H1 (cell line): ENCODE measurements around the gene AHRR. TPM values are rescaled to one million over a fixed set of nuclear protein-coding genes. Genes with fewer than 3 reads are reported as not detected.
A peak's percentile ranks its signal among the peaks of the same experiment; 100 is the strongest.

Experiments
- CTCF ChIA-PET: fragments of 300-600 bp; sonication (Branson Sonifier 250); formaldehyde crosslinking; loops from one replicate; lab custom pipeline; 2021; ENCODE audit not compliant: partially characterized antibody; lab: Charles Lee
- POLR2A ChIA-PET: fragments of 300-600 bp; sonication (Branson Sonifier 250); formaldehyde crosslinking; loops from one replicate; lab custom pipeline; 2021; ENCODE audit warnings: inconsistent platforms; ENCODE audit not compliant: partially characterized antibody; lab: Charles Lee
- DNase-seq, 2 experiments: peaks; one replicate each; pipeline versions ENCODE4 v3.0.0 to v3.0.0-alpha.2; 2010 to 2022; ENCODE audit warnings: low spot score in 2 of 2, low read depth in 1 of 2, mixed read lengths in 1 of 2
- FAIRE-seq: peaks from 2 replicates; lab custom pipeline; 2011; peaks lifted over from hg19 to GRCh38; lab: Jason Lieb, UNC
- H2AFZ ChIP-seq: 2 replicates; pipeline ENCODE4 v1.8.1; 2012; ENCODE audit warnings: low read length, inconsistent platforms
- H2AK5ac ChIP-seq: 2 replicates; pipeline ENCODE4 v1.6.1; 2013; ENCODE audit warnings: low read depth, low read length
- H2BK120ac ChIP-seq: replicated peaks from 2 replicates; pipeline ENCODE3; 2013; ENCODE audit warnings: low read depth, low read length, inconsistent platforms
- H2BK12ac ChIP-seq: 2 replicates; pipeline ENCODE4 v1.6.1; 2013; ENCODE audit warnings: low read depth, low read length
- H2BK15ac ChIP-seq: 2 replicates; pipeline ENCODE4 v1.6.1; 2013; ENCODE audit warnings: low read length
- H2BK20ac ChIP-seq: 2 replicates; pipeline ENCODE4 v1.6.1; 2013; ENCODE audit warnings: low read length
- H2BK5ac ChIP-seq: 2 replicates; pipeline ENCODE4 v1.6.1; 2013; ENCODE audit warnings: low read depth, low read length
- H3K14ac ChIP-seq: 2 replicates; pipeline ENCODE4 v1.6.1; 2013; ENCODE audit warnings: inconsistent platforms; ENCODE audit not compliant: insufficient read length
- H3K18ac ChIP-seq: 2 replicates; pipeline ENCODE4 v1.6.1; 2013; ENCODE audit warnings: low read length; ENCODE audit errors: extremely low read depth
- H3K23ac ChIP-seq: 2 replicates; pipeline ENCODE4 v1.6.1; 2013; ENCODE audit warnings: inconsistent platforms; ENCODE audit not compliant: insufficient read length
- H3K23me2 ChIP-seq: 2 replicates; pipeline ENCODE4 v1.6.1; 2013; ENCODE audit warnings: low read depth, low read length
- H3K27ac ChIP-seq: 2 replicates; pipeline ENCODE4 v1.6.1; 2011; ENCODE audit warnings: low read depth, low read length, inconsistent platforms
- H3K27me3 ChIP-seq, 4 experiments: replicated peaks in 1 of 4; 1 replicate in 1 of 4; 2 replicates in 3 of 4; pipeline versions ENCODE4 v1.6.1 to v1.8.1; 2011 to 2013; ENCODE audit warnings: low read length in 3 of 4, mild to moderate bottlenecking in 3 of 4, inconsistent platforms in 2 of 4, mixed read lengths in 2 of 4, moderate library complexity in 1 of 4; ENCODE audit not compliant: control insufficient read depth in 3 of 4, insufficient read depth in 3 of 4; ENCODE audit errors: extremely low read depth in 1 of 4
- H3K36me3 ChIP-seq, 4 experiments: 2 replicates each; pipeline versions ENCODE4 v1.6.1 to v1.8.1; 2011 to 2013; ENCODE audit warnings: mild to moderate bottlenecking in 4 of 4, low read length in 3 of 4, moderate library complexity in 2 of 4, control low read depth in 1 of 4, inconsistent platforms in 1 of 4; ENCODE audit not compliant: insufficient read depth in 4 of 4, control insufficient read depth in 2 of 4
- H3K4ac ChIP-seq: replicated peaks from 2 replicates; pipeline ENCODE3; 2013; ENCODE audit warnings: low read length, low read depth, mixed read lengths, inconsistent platforms; ENCODE audit not compliant: insufficient read length
- H3K4me1 ChIP-seq, 4 experiments: replicated peaks in 1 of 4; 1 replicate in 1 of 4; 2 replicates in 3 of 4; pipeline versions ENCODE4 v1.6.1 to v1.8.1; 2011 to 2013; ENCODE audit warnings: low read length in 3 of 4, inconsistent platforms in 2 of 4, mixed read lengths in 1 of 4; ENCODE audit not compliant: insufficient read depth in 4 of 4, control insufficient read depth in 3 of 4
- H3K4me2 ChIP-seq, 2 experiments: 2 replicates each; pipeline versions ENCODE4 v1.6.1 to v1.8.1; 2011 to 2013; ENCODE audit warnings: low read depth in 2 of 2, low read length in 2 of 2, control low read depth in 1 of 2, inconsistent platforms in 1 of 2, mild to moderate bottlenecking in 1 of 2; ENCODE audit not compliant: insufficient read depth in 1 of 2
- H3K4me3 ChIP-seq, 4 experiments: fragments of 200-600, 300-600 bp in 1 of 4; sonication (generic), shearing (Covaris generic), sonication (Bioruptor Twin) in 1 of 4; 2 replicates each; pipeline versions ENCODE4 v1.5.1 to v1.8.1; 2011 to 2016; ENCODE audit warnings: low read length in 4 of 4, low read depth in 3 of 4, control low read depth in 2 of 4, inconsistent platforms in 2 of 4, mild to moderate bottlenecking in 2 of 4, mixed read lengths in 1 of 4, moderate library complexity in 1 of 4; ENCODE audit not compliant: insufficient read depth in 2 of 4; ENCODE audit errors: extremely low read depth in 1 of 4
- H3K56ac ChIP-seq: replicated peaks from 2 replicates; pipeline ENCODE3; 2013; ENCODE audit warnings: low read depth, mild to moderate bottlenecking, mixed read lengths, low read length, inconsistent platforms; ENCODE audit not compliant: insufficient read length
- H3K79me1 ChIP-seq: 2 replicates; pipeline ENCODE4 v1.6.1; 2013; ENCODE audit warnings: low read depth, low read length, control low read depth
- H3K79me2 ChIP-seq, 2 experiments: 2 replicates each; pipeline versions ENCODE4 v1.6.1 to v1.8.1; 2012 to 2013; ENCODE audit warnings: low read length in 2 of 2, mild to moderate bottlenecking in 2 of 2, inconsistent platforms in 1 of 2; ENCODE audit not compliant: insufficient read depth in 2 of 2, control insufficient read depth in 1 of 2
- H3K9ac ChIP-seq, 4 experiments: replicated peaks in 1 of 4; 1 replicate in 1 of 4; 2 replicates in 3 of 4; pipeline versions ENCODE4 v1.6.1 to v1.8.1; 2011 to 2013; ENCODE audit warnings: low read depth in 3 of 4, low read length in 3 of 4, control low read depth in 2 of 4, mild to moderate bottlenecking in 2 of 4, moderate library complexity in 2 of 4, inconsistent platforms in 1 of 4; ENCODE audit errors: extremely low read depth in 1 of 4
- H3K9me3 ChIP-seq, 2 experiments: 2 replicates each; pipeline versions ENCODE4 v1.6.1 to v1.8.1; 2012 to 2013; ENCODE audit warnings: mild to moderate bottlenecking in 2 of 2, moderate library complexity in 2 of 2, control low read depth in 1 of 2, inconsistent platforms in 1 of 2, low read depth in 1 of 2, low read length in 1 of 2, mixed read lengths in 1 of 2; ENCODE audit not compliant: insufficient read depth in 2 of 2
- H4K20me1 ChIP-seq, 2 experiments: replicated peaks in 1 of 2; 2 replicates each; pipeline versions ENCODE3 to v1.8.1; 2011 to 2013; ENCODE audit warnings: inconsistent platforms in 2 of 2, low read length in 2 of 2, mild to moderate bottlenecking in 1 of 2; ENCODE audit not compliant: insufficient read depth in 2 of 2, control insufficient read depth in 1 of 2
- H4K5ac ChIP-seq: 2 replicates; pipeline ENCODE4 v1.6.1; 2013; ENCODE audit warnings: low read length, low read depth, mixed read lengths, inconsistent platforms; ENCODE audit not compliant: insufficient read length
- H4K8ac ChIP-seq: 2 replicates; pipeline ENCODE4 v1.8.0; 2013; ENCODE audit warnings: mild to moderate bottlenecking, moderate library complexity, low read length, inconsistent platforms; ENCODE audit not compliant: insufficient read depth; ENCODE audit errors: extremely low read depth
- H4K91ac ChIP-seq: replicated peaks from 2 replicates; pipeline ENCODE3; 2013; ENCODE audit warnings: low read length, mixed read lengths, inconsistent platforms; ENCODE audit not compliant: insufficient read length
- NRF1 ChIP-seq: IDR thresholded peaks from 2 replicates; pipeline ENCODE4 v1.6.1; 2011; ENCODE audit warnings: mild to moderate bottlenecking, low read depth, low read length, improper control_type of control experiment
- RBBP5 ChIP-seq: IDR thresholded peaks from 2 replicates; pipeline ENCODE4 v1.7.1; 2012; ENCODE audit warnings: low read depth, mild to moderate bottlenecking, inconsistent platforms, low read length, moderate library complexity, borderline replicate concordance
- RFX5 ChIP-seq: IDR thresholded peaks from 2 replicates; pipeline ENCODE4 v1.6.1; 2011; ENCODE audit warnings: low read depth, low read length, improper control_type of control experiment, borderline replicate concordance
- SIRT6 ChIP-seq: IDR thresholded peaks from one replicate; pipeline ENCODE4 v1.7.1; 2012; ENCODE audit warnings: low read length, inconsistent platforms
- SP1 ChIP-seq: IDR thresholded peaks from 2 replicates; pipeline ENCODE4 v1.6.1; 2011; ENCODE audit warnings: low read depth, low read length
- WGBS, 2 experiments: shearing (Covaris generic) in 1 of 2; methylation state at CpG; one replicate each; pipeline versions ENCODE4 v1.1.6 to v1.1.7; 2013 to 2015; ENCODE audit warnings: low lambda C conversion rate in 2 of 2, mixed read lengths in 2 of 2, inconsistent platforms in 1 of 2, low coverage in 1 of 2, missing lambda C conversion rate in 1 of 2; ENCODE audit not compliant: insufficient replicate concordance in 2 of 2, insufficient coverage in 1 of 2, insufficient read length in 1 of 2; ENCODE audit errors: extremely low coverage in 1 of 2, missing lambda C conversion rate in 1 of 2; 5-methylcytosine and 5-hydroxymethylcytosine counted together
- polyA plus RNA-seq, 7 experiments: library from polyadenylated mRNA; depleted of rRNA in 3 of 7; stranded (reverse) in 5 of 7; unstranded in 2 of 7; fragments of >200 nt in 5 of 7; fragments of 200-250 nt in 2 of 7; gene quantifications; 1 replicate in 5 of 7; 2 replicates in 1 of 7; 4 replicates in 1 of 7; pipeline versions ENCODE4 v1.2.1 to v1.2.3, GENCODE V29; 2011 to 2013; ENCODE audit warnings: missing spikeins in 2 of 7, mixed read lengths in 2 of 7
- total RNA-seq: library from RNA; stranded (reverse); fragmentation: NEBNext Ultra II Directional; extraction: Animal tissue kit (Norgen Biotek cat#: 25700); gene quantifications from 2 replicates; pipeline ENCODE4 v1.2.1, GENCODE V29; 2021

AHRR gene
- total and polyA plus RNA-seq, 2 of the 8 experiments (the other 6 are each of a cell fraction or from before 2014, with no cell fraction given), result 0.41 to 0.80 TPM

GRCh38 chr5:377326-377981, 55.9 kb downstream of the AHRR start:
- no peak overlapping the region for H2BK12ac ChIP-seq
- no peak overlapping the region for H2BK15ac ChIP-seq
- H4K91ac ChIP-seq, result no peak overlapping the region
- no peaks in the 10 kb centered on the region for H3K9me3 ChIP-seq
- H2BK20ac ChIP-seq, result no peak overlapping the region
- no peak overlapping the region for H4K8ac ChIP-seq
- H3K79me1 ChIP-seq, result no peaks in the 10 kb centered on the region
- ChIA-PET POLR2A (interaction anchor here (0.8 kb wide), 1 partner anchor 17 kb away, joined by 3 read pairs; no protein-coding TSS in a partner anchor), CTCF (interaction anchor here (1.0 to 3.1 kb wide), 5 partner anchors 30 to 59 kb away, joined by 3 to 8 read pairs (median 4); no protein-coding TSS in a partner anchor)
- FAIRE-seq (no peak), DNase-seq (peak in 1 of 2 experiments; percentile 35)
- H2AFZ ChIP-seq, result no peak overlapping the region
- H3K23me2 ChIP-seq, result peaks cover 3% of the 10 kb centered on the region; the same call in 1 of the 2 replicates
- H4K20me1 ChIP-seq, result no peaks in the 10 kb centered on the region
- H2AK5ac ChIP-seq, result no peak overlapping the region
- H3K14ac ChIP-seq, result no peak overlapping the region
- no peak overlapping the region for H3K4ac ChIP-seq
- peaks cover 0 to 16% (median 15%) of the 10 kb centered on the region in 4 experiments; a peak in 6 of 7 replicates for H3K27me3 ChIP-seq
- H3K4me1 ChIP-seq, result peaks cover 0 to 10% (median 5%) of the 10 kb centered on the region in 4 experiments; a peak in 5 of 7 replicates
- no peak overlapping the region for H3K4me2 ChIP-seq
- no peak overlapping the region for H4K5ac ChIP-seq
- H3K56ac ChIP-seq, result no peak overlapping the region
- H3K79me2 ChIP-seq, result no peaks in the 10 kb centered on the region
- TF ChIP-seq SIRT6 (no peak), RBBP5 (no peak), SP1 (no peak), NRF1 (no peak), RFX5 (no peak)
- no peaks in the 10 kb centered on the region for H3K36me3 ChIP-seq
- H2BK5ac ChIP-seq, result no peak overlapping the region
- H2BK120ac ChIP-seq, result no peak overlapping the region
- H3K9ac ChIP-seq, result no peak overlapping the region
- no peak overlapping the region for H3K18ac ChIP-seq
- H3K27ac ChIP-seq, result no peak overlapping the region
- H3K23ac ChIP-seq, result no peak overlapping the region
- 87% methylated on average over 10 of the region's 10 CpGs; no CpG with 5 or more reads in 1 of the 2 experiments for WGBS, 2 experiments
- H3K4me3 ChIP-seq, result no peak overlapping the region
